ENCODE data around the gene POMGNT2. TPM values are rescaled to one million over a fixed set of nuclear protein-coding genes. Genes with fewer than 3 reads are reported as not detected.

Gene POMGNT2
- total RNA-seq, 1 experiment from 2014 or later: 32.9 TPM

DNA sequence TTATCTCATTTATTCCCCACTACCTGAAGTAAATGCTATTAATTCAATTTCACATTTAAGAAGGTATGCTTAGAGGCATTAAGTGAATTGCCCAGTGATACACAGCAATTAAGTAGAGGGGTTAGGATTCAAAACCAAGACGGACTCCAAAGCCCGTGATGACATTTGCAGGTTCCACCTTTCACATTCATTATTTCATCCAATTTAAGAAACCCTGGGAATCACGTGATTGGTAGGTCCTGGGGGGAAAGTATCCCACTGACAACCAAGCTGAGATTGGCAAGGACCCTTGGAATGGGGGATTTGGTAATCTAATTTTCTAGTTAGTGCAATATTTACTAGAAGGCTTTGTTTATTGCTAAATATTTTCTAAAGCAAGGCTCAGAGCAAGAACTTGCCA lies 1.8 kb downstream of the POMGNT2 start:
- DNase-seq (ENCODE audit: low read depth): no peak

DNA sequence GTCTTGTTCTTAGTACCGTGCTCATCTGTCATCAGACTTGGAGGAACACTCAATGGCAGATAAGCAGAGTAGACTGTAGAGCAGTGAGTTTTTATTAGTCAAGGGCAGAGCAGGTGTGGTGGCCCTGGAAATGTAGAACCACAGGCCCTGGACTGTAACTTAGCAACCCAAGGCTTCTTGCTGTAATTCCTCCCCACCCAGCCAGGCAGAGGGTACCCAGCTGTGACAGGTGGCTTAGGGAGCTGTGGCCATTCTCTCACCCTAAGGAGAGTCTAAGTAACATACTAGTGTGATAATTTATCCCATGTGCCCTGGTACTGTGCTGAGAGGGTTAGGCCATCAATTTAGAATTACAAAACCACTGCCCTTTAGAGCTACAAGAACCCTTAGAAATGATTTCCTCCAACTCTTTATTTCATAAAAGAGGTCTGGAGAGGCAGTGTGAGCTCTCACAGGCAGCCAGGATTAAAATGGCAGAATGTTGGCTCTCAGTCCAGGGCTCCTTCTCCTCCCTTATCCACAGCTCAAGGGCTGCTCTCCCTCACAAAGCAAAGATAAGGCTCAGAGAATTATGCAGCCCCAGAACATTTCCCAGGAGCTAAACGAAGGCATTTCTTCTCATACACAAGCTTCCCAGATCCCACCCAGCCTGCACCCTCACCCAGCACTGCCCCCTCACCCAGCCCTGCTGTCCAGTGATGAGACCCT lies 3.0 kb downstream of the POMGNT2 start:
- no peak for DNase-seq (ENCODE audit: low read depth)

DNA sequence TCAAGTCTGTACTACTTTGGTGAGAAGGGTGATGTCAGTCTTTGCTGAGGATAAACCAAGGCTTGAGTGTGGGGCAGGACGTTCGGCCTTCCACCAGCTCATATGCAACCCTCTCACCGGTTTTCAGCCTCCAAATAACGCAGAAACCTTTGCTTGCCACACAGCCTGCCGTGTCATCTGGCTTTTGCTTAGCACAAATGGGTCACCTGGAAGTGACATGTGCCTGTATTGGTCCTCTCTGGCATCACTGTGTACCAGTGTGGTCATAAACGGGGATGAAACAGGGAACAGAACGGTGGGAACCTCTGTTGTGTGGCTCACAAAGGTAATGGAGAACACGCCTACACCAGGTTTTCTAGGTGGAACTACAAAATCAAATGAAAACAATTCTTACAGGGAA lies 7.1 kb downstream of the POMGNT2 start:
- no peak for DNase-seq (ENCODE audit: low read depth)

DNA sequence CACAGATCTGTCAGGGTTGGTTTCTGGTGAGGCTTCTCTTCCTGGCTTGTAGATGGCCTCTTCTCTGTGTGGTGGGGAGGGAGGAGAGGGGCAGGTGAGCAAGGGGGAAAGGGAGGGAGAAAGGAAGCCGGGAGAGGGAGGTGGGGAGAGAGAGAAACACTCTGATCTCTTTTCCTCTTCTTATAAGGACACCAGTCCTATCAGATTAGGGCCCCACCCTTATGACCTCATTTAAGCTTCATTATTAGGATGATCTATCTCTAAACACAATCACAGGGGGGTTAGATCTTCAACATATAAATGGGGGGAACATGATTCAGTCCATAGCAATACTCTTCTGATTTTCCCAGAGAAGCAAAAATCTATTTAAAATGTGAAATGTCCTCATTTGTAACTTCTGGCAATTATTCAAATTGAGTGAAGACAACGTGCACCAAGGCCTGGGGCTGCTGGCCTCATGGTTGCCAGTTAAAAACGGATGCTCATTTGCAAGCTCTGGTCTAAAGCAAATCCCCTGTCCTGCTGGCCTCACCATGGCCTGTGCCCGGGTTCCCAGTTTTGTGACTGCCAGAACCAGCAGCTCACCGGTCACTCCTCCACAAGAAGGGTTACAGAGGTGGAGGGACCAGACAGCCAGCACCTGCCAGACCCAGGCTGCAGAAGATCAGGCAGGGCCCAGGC lies 8.3 kb downstream of the POMGNT2 start:
- no peak for DNase-seq (ENCODE audit: low read depth)

DNA sequence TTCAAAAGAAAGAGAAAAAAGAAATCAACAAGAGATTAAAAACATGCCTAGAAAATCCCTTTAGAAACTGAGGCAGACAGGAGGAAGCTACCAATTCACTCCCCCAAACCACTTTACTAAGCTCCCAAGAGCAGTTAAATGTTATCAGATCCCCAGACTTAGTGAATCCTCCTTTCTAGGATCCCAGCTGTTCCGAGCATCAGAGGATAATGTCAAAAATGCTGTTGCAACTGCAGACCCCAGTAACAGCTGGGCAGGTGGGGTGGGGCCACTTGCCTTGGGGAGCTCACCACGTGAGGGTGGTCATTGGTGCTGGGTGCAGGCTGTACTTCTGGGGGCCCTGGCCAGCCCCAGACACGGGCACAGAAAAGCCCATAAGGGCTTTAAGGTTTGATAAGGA lies 9.1 kb downstream of the POMGNT2 start:
- DNase-seq (ENCODE audit: low read depth): no peak

DNA sequence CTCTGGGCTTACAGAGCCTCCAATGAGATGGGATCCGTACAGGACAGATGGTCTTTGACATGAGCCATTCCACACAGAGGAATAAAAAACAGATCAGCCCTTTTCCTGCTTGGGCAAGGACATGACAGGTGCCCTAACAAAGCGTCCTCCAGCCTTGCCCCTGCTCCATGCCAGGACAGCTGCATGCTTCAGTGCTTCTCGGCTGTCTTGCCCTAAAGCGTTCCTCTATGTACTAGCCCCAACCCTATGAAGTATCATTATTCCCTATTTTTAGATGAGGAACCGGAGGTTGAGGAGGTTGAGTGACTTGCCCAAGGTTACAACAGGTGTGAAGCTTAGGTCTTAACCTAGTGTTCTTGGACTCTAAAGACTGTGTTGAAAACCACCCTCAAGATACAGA lies 10.5 kb downstream of the POMGNT2 start:
- DNase-seq (ENCODE audit: low read depth): no peak

DNA sequence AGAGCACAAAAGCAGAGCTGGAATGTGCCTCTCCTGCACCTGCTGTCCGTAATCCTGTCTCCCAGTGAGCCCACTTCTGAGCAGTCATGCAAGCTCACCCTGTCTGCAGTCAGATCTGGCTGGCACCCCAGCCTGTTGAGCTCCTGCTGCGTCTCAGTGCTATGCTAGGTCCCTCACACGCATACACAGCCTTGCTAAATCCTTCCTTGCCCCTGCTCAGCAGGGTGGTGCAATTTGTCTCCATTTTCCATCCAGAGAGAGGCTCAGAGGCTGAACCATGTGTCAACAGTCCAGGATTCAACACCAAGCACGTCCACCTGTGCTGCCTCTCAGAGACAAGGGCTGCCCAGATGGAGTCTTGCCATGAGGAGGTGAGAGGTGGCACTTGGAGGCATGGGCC lies 11.0 kb downstream of the POMGNT2 start:
- no peak for DNase-seq (ENCODE audit: low read depth)

DNA sequence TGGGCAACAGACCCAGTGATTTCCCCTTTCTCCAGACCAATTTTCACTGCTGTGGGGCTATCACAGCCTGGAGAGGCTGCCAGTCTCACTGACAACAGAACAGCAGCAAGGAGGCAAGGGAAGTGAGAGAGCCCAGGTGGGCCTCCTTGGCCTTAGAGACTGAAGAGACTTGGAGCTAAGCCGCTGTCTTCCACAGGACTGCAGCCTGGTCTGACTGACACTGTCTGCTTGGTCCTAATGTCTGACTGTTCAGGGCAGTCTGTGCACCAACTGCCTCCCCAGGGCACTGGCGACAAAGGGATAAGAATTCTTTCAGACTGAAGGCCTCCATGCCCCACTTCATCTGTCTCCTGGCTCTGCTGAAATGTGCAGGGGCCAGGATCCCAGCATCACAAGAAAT lies 11.5 kb downstream of the POMGNT2 start:
- DNase-seq (ENCODE audit: low read depth): no peak

DNA sequence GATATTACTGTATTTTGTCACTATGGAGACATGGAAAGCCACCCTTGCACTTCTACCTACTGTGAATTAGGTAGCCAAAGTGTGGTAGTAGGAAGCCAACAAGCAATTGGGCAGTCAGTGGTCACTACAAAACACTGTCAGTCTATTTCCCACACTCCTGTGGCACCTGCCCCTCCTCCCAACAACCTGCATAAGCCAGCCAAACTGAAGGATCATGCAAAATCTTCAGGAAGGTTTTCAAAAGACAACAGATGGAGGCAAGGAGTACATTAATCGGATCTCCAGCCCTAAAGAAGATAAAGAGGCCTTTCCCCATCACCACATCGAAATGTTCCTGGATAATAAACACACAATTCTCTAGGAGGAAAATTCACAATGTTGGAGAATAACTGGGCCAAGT lies 11.9 kb downstream of the POMGNT2 start:
- DNase-seq (ENCODE audit: low read depth): no peak

DNA sequence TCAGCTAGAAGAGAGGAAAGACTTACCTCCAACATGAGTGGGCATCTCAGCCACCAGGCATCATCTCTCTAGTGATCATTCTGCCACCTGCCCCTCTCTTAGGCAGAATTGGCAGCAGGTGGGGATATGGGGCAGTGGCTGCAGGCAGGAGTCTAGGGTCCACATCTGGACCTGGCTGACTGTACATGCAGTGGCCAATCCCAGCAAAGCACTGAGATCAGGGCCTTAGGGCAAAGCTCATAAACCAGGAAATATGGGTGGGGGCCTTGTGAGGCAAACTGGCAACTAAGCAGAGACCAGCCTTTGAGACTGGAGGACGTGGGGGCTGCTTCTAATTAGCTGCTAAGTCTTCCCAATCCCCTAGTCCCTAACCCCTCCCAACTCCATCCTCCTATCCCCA lies 12.9 kb downstream of the POMGNT2 start:
- no peak for DNase-seq (ENCODE audit: low read depth)

DNA sequence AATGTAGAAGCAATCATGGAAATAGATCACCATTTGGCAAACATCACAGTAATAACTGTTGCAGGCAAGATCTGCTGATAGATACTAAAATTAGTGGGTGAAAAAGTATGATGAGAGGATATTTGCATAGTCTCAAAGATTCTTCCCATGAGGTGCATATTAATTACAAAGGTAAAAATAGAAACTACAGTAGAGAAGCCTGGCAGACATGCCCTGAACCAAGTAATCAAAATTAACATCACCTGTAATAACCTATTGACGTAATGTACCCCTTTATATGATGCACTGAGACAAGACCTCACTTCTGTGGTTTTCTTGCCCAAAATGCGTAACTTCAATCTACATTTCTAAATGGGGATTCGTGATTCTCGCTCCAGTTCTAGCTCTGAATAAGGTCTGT lies 14.4 kb downstream of the POMGNT2 start:
- no peak for DNase-seq (ENCODE audit: low read depth)

DNA sequence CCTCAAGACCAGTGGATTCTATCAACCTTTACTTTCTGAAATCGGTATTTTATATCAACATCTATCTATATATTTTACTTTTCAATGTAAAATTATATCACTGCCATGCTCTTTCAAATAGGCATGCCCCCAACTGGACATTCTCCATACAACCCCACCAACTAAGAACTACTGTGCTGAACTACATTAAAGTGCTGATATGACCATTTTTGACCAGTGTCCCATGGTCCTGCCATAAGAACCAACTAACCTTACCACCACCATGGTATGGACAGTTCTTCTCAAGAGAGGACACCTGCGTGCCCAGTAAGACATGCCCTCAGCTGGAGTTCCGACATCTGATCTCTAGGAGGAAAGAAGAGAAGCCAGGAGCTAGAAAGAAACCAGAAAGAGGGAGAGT lies 15.6 kb downstream of the POMGNT2 start:
- DNase-seq (ENCODE audit: low read depth): no peak

DNA sequence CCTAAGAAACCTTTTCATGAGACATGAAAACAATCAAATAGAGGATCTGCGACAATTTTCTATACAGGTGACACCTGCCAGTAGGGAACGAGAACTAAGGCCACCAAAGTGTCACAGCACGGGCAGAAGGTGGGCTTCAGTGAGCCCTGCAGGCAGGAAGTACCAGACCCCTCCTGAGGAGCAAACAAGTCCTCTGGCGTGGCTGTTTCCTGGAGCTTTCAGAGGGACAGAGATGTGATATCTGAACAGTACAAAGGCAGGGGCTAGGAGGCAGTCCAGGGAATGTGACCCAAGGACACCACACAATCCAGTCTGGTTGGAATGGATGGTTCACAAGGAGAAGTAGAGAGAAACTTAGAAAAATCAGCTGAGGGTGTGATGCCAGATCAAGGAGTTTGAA lies 16.8 kb downstream of the POMGNT2 start:
- no peak for DNase-seq (ENCODE audit: low read depth)

DNA sequence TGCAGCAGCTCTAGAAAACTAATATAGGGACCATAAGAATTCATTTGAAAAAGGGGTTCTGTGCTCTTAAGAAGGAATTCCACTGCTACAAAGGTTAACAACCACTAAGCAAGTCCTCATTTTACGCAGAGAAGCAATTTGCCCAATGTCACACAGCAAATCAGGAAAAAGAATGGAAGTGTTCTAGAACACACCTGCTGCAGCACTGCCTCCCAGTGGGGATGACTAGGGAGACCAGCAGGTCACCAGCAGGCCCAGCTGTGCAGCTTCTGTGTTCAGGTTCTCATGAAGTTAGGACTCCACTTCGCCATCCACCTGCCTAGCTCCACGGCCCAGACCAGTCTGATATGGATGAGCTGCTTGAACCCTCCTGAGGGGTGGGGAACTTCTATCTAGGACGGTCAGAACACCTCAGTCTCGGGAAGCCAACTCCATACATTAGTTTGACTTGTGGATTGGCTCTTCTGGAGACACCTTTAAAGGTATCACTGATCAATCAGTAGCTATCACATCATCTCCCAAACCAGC lies 18.6 kb downstream of the POMGNT2 start:
- DNase-seq (ENCODE audit: low read depth): no peak

DNA sequence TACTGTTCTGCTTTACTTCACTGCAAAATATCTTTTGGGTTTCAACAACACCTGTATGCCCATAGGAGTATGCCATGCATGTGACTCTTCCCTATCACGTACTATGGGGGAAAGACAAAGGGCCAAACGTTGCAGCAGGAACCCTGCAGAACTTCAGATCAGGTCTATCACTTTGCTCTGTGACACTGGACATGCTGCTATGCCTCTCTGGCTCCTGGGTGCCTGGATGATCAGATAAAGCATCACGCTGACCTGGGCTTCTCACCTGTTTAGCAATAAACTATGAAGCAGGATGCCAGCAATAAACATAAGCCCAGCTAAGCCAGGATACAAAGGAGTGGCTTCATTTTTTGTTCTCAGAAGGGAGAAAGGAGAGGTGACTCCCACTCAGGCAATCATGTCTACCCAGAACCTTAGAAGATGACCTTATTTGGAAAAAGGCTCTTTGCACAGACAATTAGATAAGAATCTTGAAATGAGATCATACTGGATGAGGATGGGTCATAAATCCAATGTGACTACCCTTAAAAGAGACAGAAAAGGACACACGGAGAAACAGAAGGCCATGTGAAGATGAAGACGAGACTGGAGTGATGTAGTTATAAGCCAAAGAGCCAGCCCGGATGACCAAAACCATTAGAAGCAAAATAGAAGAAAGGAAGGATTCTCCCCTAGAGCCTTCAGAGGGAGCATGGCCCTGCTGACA lies 19.3 kb downstream of the POMGNT2 start:
- no peak for DNase-seq (ENCODE audit: low read depth)

DNA sequence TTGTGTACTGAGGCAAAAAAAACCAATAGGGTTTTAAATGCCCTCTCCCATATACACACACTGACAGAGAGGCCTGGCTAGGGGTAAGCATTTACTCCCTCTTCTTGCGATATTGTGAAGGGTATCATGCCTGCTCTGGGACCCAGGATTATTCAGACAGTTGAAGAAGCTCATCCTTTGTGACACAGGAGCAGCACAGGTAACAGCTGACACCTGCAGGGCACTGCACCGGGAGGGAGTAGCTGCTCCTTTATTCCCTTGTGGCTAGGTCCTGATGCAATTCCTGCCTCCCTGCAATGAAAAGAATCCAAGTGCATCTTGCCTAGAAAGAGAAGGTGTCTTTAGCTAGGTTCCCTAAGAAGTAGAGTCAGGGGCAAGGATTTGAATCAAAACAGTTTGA lies 23.4 kb downstream of the POMGNT2 start:
- DNase-seq (ENCODE audit: low read depth): no peak

DNA sequence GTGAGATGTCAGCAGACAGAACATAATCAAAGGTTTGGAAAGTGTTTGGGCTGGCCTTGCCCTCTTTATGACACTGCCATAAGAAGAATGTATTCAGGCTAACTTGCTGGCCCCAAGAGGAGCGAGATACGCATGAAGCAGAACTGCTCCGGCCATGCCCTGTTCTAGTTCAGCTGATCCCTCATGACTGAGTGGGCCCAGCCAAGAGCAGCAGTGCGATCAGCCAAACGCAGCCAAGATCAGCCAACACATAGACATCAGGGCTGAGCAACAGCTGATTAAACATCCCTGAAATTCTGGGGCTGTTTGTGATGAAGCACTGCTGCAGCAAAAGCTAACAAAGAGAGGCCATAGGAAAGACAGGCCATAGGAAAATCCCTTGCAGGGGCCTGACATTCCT lies 24.1 kb downstream of the POMGNT2 start:
- no peak for DNase-seq (ENCODE audit: low read depth)

DNA sequence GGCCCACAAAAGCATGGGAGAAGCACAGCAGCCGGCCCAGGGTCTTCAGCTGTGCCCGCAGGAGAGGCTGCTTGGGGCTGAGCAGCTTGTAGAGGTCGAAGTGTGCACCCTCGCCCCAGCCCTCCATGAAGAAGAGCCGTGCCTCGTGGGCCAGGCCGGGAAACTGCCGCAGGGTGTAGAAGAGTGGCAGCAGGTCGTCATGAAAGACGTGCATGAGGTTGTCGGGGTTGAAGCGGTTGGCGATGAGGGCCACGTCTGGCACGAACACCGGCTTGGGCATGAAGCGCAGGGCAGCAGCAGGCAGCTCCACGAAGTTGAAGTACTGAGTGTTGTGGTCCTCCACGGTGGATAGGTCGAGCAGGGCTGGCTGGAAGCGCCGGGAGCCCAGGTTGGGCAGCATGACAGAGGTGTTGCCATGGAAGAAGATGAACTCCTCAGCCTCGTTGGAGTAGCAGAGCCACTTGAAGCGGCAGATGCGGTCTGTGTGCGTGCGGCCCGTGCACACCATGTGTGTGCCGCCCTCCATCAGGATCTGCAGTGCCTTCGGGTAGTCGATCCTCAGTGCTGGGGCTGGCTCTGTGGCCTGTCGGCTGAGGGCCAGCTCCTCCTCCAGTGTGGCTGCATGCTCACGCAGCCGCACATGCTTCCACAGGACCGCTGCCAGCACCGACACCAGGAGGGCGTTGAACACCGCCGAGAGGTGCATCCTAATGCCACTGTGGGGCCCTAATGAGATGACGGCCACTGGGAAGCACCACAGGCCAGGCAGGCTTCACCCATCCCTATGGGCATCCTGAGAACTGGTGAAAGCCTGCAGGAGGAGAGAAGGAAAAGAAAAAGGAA lies 24.9 kb downstream of the POMGNT2 start:
- no peak for DNase-seq (ENCODE audit: low read depth)

DNA sequence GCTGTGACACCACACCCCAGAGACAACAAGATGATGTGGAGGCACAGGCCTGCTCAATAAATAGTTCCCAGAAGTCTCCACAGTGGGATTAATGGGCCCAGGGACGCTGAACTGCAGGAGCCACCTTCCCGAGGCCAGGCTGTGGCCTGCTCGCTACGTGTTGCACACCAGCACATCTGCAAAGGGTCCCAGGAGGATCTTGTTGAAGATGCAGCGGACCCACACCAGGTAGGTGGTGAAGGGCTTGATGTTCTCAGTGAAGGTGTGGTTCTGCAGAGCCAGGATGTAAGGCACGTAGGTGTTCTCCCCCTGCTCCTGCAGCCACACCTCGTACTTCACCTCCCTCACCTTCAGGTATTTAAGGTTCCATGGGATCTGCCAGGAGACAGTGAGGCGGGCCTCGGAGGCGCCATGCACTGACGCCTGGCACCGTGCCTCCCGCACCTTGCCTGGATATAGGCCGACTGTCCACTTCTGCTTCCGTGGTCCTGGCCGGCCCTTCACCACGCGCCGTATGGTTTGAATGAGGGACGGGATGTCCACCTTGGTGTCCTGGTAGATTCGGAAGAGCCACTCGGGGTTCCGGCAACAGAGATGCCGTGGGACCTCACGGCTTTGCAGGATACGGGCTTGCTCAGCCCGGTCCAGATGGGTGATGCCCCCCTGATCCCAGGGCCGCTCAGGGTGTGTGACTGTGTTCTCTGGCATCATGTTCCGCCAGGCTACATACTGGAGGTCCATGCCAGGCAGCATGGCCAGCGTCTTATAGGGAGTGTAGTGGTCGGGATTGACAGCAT lies 26.1 kb downstream of the POMGNT2 start:
- DNase-seq (ENCODE audit: low read depth): no peak

DNA sequence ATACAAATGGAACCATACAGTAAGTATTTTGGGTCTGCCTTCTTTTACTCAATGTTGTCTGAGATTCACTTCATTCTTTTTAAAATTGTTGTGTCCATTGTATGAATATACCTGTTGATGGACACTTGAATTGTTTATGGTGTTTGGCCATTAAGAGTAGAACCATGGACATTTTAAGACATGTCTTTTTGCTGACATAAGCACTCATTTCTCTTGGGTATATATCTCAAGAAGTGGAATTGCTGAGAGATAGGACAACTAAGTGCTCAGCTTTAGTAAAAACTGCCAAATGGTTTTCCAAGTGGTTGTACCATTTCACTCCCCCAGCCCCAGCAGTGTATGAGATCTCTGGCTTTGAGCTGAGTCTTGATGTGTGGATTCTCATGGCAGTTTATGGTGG lies 28.2 kb downstream of the POMGNT2 start:
- DNase-seq (ENCODE audit: low read depth): no peak

DNA sequence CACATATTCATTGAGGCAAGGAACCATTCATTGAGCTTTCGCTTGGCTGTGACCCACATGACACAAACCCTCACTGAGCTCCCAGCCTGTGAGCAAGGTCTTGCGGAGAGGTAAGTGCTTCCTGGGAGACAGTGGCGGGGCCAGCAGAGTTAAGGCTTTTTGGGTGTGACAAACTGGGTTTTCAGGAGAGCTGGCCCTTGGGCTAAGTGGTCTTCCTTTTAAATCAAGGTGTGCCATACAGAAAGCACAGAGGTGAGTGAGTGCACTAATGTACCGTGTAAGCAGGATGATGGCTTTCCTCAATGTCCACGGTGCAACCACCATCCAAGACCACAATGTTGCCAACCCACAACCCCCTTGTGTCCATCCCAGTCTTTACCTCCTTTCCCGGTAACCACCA lies 28.6 kb downstream of the POMGNT2 start:
- DNase-seq (ENCODE audit: low read depth): no peak

Measured in HT1080 (cell line).